ENCODE results near the gene RBP3. TPM values are rescaled to one million over a fixed set of nuclear protein-coding genes. Genes with fewer than 3 reads are reported as not detected.

Gene RBP3
- total RNA-seq, 1 donor from 2014 or later = not detected

DNA sequence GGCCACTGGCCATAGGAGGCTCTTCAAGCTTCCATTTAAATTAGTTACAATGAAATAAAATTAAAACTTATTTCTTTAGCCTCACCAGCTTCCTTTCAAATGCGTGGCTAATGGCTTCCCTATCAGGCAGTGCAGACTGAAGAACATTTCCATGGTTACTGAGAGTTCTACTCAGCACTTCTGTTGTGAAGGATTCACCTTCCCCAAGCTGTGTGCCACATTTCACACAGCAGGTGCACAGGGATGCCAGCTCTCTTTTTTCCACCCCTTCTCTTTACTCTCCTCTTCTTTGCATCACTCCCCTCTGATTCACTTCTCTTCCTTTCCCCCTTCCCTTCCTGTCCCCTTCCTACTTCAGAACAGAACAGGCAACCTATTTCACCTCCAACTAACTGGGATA, 25.1 kb upstream of the RBP3 start:
- TF ChIP-seq, protein P1, sequence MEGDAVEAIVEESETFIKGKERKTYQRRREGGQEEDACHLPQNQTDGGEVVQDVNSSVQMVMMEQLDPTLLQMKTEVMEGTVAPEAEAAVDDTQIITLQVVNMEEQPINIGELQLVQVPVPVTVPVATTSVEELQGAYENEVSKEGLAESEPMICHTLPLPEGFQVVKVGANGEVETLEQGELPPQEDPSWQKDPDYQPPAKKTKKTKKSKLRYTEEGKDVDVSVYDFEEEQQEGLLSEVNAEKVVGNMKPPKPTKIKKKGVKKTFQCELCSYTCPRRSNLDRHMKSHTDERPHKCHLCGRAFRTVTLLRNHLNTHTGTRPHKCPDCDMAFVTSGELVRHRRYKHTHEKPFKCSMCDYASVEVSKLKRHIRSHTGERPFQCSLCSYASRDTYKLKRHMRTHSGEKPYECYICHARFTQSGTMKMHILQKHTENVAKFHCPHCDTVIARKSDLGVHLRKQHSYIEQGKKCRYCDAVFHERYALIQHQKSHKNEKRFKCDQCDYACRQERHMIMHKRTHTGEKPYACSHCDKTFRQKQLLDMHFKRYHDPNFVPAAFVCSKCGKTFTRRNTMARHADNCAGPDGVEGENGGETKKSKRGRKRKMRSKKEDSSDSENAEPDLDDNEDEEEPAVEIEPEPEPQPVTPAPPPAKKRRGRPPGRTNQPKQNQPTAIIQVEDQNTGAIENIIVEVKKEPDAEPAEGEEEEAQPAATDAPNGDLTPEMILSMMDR (conservative IDR thresholded peaks at IDR 0.05) = no peak
- DNase-seq (ENCODE audit: low read depth, low spot score) = no peak
- H3K36me3 Mint-ChIP-seq (ENCODE audit: low read depth) = no peaks in the 10 kb centered on the region
- H3K4me1 Mint-ChIP-seq = peaks cover 7% of the 10 kb centered on the region
- peaks cover 2% of the 10 kb centered on the region for H3K9me3 Mint-ChIP-seq
- H3K4me3 Mint-ChIP-seq = no peak overlapping the region
- H3K27me3 Mint-ChIP-seq (ENCODE audit: low read depth) = no peaks in the 10 kb centered on the region
- H3K27ac Mint-ChIP-seq (ENCODE audit: unreplicated experiment) = no peak overlapping the region

- Mint-ChIP-seq H3K9me3 (peaks cover under 1% of the 10 kb centered on the region), H3K27me3 (ENCODE audit: low read depth) (no peaks in the 10 kb centered on the region), H3K4me1 (peaks cover 7% of the 10 kb centered on the region), H3K27ac (ENCODE audit: unreplicated experiment) (no peak overlapping the region), H3K4me3 (no peak overlapping the region), H3K36me3 (ENCODE audit: low read depth) (no peaks in the 10 kb centered on the region)
- TF ChIP-seq, protein P1 (conservative IDR thresholded peaks at IDR 0.05) = no peak
- no peak for DNase-seq (ENCODE audit: low read depth, low spot score)
Measured at GRCh38 chr10:47323636-47324296, 24.4 kb upstream of the RBP3 start.

- no peak overlapping the region for H3K27ac Mint-ChIP-seq (ENCODE audit: unreplicated experiment)
- no peak overlapping the region for H3K4me3 Mint-ChIP-seq
- H3K27me3 Mint-ChIP-seq (ENCODE audit: low read depth) = no peaks in the 10 kb centered on the region
- DNase-seq (ENCODE audit: low read depth, low spot score) = no peak
- H3K36me3 Mint-ChIP-seq (ENCODE audit: low read depth) = no peaks in the 10 kb centered on the region
- TF ChIP-seq, protein P1 (conservative IDR thresholded peaks at IDR 0.05) = no peak
- no peaks in the 10 kb centered on the region for H3K9me3 Mint-ChIP-seq
- peaks cover 7% of the 10 kb centered on the region for H3K4me1 Mint-ChIP-seq
Measured at GRCh38 chr10:47325303-47326291, 22.6 kb upstream of the RBP3 start.

DNA sequence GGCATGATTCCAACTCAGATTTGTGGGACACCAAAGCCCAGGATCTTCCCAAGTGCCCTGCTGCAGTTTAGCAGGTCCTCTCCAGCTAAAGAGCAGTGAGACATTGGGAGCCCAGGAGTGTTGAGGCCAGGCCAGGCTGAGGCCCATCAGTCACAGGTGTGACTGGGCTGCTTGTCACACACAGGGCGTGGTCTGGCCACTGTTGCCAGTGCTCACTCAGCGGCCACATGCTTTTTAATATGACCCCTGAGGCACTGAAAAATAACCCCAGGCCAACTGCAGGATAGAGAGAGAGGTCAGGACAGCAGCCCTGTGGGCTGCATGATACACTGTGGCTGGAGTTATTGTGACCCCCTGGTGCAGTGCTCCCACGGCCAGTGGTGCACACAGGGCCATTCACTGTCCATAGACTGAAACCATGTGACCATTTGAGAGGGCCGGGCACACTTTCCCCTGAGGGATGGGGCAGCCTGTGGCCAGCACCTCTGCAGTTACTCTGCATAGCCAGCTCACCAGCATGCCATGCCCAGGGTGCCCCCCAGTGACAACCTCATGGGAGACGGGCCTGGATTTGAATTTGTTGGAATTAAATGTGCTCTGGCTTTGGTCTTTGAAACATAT, 21.7 kb upstream of the RBP3 start:
- H3K27ac Mint-ChIP-seq (ENCODE audit: unreplicated experiment) = peak overlapping the region; percentile 50
- no peaks in the 10 kb centered on the region for H3K36me3 Mint-ChIP-seq (ENCODE audit: low read depth)
- H3K4me1 Mint-ChIP-seq = peaks cover 4% of the 10 kb centered on the region
- H3K4me3 Mint-ChIP-seq = no peak overlapping the region
- no peaks in the 10 kb centered on the region for H3K9me3 Mint-ChIP-seq
- H3K27me3 Mint-ChIP-seq (ENCODE audit: low read depth) = no peaks in the 10 kb centered on the region
- no peak for DNase-seq (ENCODE audit: low read depth, low spot score)
- TF ChIP-seq, protein P1 (conservative IDR thresholded peaks at IDR 0.05) = no peak

GRCh38 chr10:47326927-47327330, 21.2 kb upstream of the RBP3 start:
- H3K27me3 Mint-ChIP-seq (ENCODE audit: low read depth) = no peaks in the 10 kb centered on the region
- H3K27ac Mint-ChIP-seq (ENCODE audit: unreplicated experiment) = no peak overlapping the region
- peaks cover 8% of the 10 kb centered on the region for H3K4me1 Mint-ChIP-seq
- TF ChIP-seq, protein P1 (conservative IDR thresholded peaks at IDR 0.05) = no peak
- no peaks in the 10 kb centered on the region for H3K36me3 Mint-ChIP-seq (ENCODE audit: low read depth)
- no peaks in the 10 kb centered on the region for H3K9me3 Mint-ChIP-seq
- DNase-seq (ENCODE audit: low read depth, low spot score) = no peak
- no peak overlapping the region for H3K4me3 Mint-ChIP-seq
